Small intestine (tissue), 7 donors: ENCODE measurements around the gene FBXO38. TPM values are rescaled to one million over a fixed set of nuclear protein-coding genes. Genes with fewer than 3 reads are reported as not detected.
A peak's percentile ranks its signal among the peaks of the same experiment; 100 is the strongest.

Experiments used
- DNase-seq, 2 donors: peaks; one replicate each; pipeline versions ENCODE4 v3.0.0 to v3.0.0-alpha.2; 2013
- FAIRE-seq: peaks from 2 replicates; lab custom pipeline; 2012; peaks lifted over from hg19 to GRCh38; lab: Jason Lieb, UNC
- H3K27ac ChIP-seq, 3 donors: one replicate each; pipeline ENCODE4 v1.5.1; 2013; ENCODE audit warnings: low read length in 2 of 3, mild to moderate bottlenecking in 2 of 3, control low read depth in 1 of 3, inconsistent platforms in 1 of 3, low read depth in 1 of 3, moderate library complexity in 1 of 3
- H3K27me3 ChIP-seq, 3 donors: one replicate each; pipeline ENCODE4 v1.6.1; 2013; ENCODE audit warnings: low read length in 3 of 3, inconsistent platforms in 1 of 3; ENCODE audit not compliant: control insufficient read depth in 3 of 3, insufficient read depth in 3 of 3
- H3K36me3 ChIP-seq, 3 donors: one replicate each; pipeline ENCODE4 v1.6.1; 2013; ENCODE audit warnings: low read length in 3 of 3, inconsistent platforms in 1 of 3, low read depth in 1 of 3, mild to moderate bottlenecking in 1 of 3, moderate library complexity in 1 of 3; ENCODE audit not compliant: control insufficient read depth in 3 of 3, insufficient read depth in 2 of 3
- H3K4me1 ChIP-seq, 3 donors: one replicate each; pipeline ENCODE4 v1.6.1; 2013; ENCODE audit warnings: low read length in 2 of 3, inconsistent platforms in 1 of 3, low read depth in 1 of 3, mild to moderate bottlenecking in 1 of 3, moderate library complexity in 1 of 3; ENCODE audit not compliant: control insufficient read depth in 3 of 3, insufficient read depth in 2 of 3
- H3K4me3 ChIP-seq, 3 donors: one replicate each; pipeline ENCODE4 v1.5.1; 2013; ENCODE audit warnings: low read length in 3 of 3, control low read depth in 1 of 3, inconsistent platforms in 1 of 3, low read depth in 1 of 3, mild to moderate bottlenecking in 1 of 3, moderate library complexity in 1 of 3
- H3K9me3 ChIP-seq, 2 donors: one replicate each; pipeline ENCODE4 v1.6.1; 2013; ENCODE audit warnings: low read depth in 1 of 2, low read length in 1 of 2; ENCODE audit not compliant: control insufficient read depth in 2 of 2, insufficient read depth in 1 of 2
- WGBS, 3 donors: extraction: QIAGEN DNeasy Blood & Tissue Kit; methylation state at CpG; one replicate each; pipeline ENCODE4 v1.1.7; 2013; 5-methylcytosine and 5-hydroxymethylcytosine counted together
- polyA plus RNA-seq, 4 donors: library from polyadenylated mRNA; stranded (reverse) in 3 of 4; unstranded in 1 of 4; fragments of 200-250 nt in 3 of 4; fragments of 120-200 nt in 1 of 4; gene quantifications; one replicate each; pipeline versions ENCODE4 v1.2.1 to v1.2.3, GENCODE V29; 2013
- donor health status: healthy with polysubstance abuse.
- donor health status: control.
- donor health status: control.
- donor health status: Bipolar disorder and iron deficiency.
- donor health status: healthy.

The FBXO38 gene
- polyA plus RNA-seq, 4 donors, result 13.5 to 38.8 (median 15.2) TPM

DNA sequence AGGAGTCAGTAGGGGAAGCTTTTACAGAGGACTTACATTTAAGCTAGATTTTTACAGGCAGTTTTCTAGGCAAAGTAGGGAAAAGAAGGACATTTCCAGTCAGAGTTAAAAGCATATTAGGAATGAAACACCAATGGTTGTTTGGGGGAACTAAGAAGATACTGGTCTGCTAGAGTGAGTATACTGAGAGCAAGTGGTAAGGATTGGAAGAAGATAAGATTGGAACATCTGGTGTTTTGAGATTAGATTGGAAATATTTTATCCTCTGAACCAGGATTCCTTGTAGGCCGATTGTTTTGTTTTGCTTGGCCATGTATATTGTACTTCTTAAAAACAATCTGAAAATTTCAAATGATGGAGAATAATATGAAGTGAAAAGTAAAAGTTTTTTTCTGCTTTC is 7.7 kb downstream of the FBXO38 start:
- Histone ChIP-seq H3K36me3 (peaks cover 0 to 6% (median 3%) of the 10 kb centered on the region in 3 donors), H3K9me3 (no peaks in the 10 kb centered on the region), H3K27ac (no peak overlapping the region), H3K4me3 (no peak overlapping the region), H3K4me1 (peaks cover 4 to 9% (median 7%) of the 10 kb centered on the region in 3 donors), H3K27me3 (no peaks in the 10 kb centered on the region)
- WGBS, 3 donors, result 43 to 62% (median 44%) methylated on average over 1 of the region's 1 CpG
- DNase-seq (no peak), FAIRE-seq (no peak)

DNA sequence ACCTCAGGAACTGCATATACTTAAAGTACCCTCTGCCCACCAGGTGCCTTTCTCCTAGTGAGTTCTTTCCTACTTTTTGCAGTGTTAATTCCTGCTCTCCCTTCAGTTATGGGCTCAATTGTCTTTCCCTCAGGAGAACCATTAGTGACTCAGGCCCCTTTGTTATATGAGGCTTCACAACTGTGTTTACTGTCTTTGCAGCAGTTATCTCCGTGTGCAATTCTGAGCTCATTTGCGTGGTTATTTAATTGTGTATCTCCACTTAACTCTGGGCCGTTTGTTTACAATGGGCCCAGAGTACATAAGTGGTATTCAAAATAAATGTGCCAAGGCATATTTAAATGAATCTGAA is 9.6 kb downstream of the FBXO38 start:
- peaks cover 0 to 7% (median 3%) of the 10 kb centered on the region in 3 donors for H3K36me3 ChIP-seq
- 25 to 48% (median 31%) methylated on average over 3 of the region's 3 CpGs for WGBS, 3 donors
- H3K27ac ChIP-seq, result no peak overlapping the region
- no peak for FAIRE-seq
- no peaks in the 10 kb centered on the region for H3K9me3 ChIP-seq
- DNase-seq, result peak in 1 of 2 donors; percentile 24
- no peak overlapping the region for H3K4me3 ChIP-seq
- H3K27me3 ChIP-seq, result no peaks in the 10 kb centered on the region
- peaks cover 4 to 14% (median 9%) of the 10 kb centered on the region in 3 donors for H3K4me1 ChIP-seq

- DNase-seq (peak in 1 of 2 donors; percentile 28), FAIRE-seq (no peak)
- peaks cover 4 to 21% (median 11%) of the 10 kb centered on the region in 3 donors for H3K4me1 ChIP-seq
- H3K4me3 ChIP-seq, result no peak overlapping the region
- WGBS, 3 donors, result 7 to 47% (median 31%) methylated on average over 3 of the region's 3 CpGs
- H3K27ac ChIP-seq, result no peak overlapping the region
- peaks cover 0 to 7% (median 6%) of the 10 kb centered on the region in 3 donors for H3K36me3 ChIP-seq
- no peaks in the 10 kb centered on the region for H3K27me3 ChIP-seq
- H3K9me3 ChIP-seq, result no peaks in the 10 kb centered on the region
Observed at GRCh38 chr5:148394587-148395019, 10.8 kb downstream of the FBXO38 start.

DNA sequence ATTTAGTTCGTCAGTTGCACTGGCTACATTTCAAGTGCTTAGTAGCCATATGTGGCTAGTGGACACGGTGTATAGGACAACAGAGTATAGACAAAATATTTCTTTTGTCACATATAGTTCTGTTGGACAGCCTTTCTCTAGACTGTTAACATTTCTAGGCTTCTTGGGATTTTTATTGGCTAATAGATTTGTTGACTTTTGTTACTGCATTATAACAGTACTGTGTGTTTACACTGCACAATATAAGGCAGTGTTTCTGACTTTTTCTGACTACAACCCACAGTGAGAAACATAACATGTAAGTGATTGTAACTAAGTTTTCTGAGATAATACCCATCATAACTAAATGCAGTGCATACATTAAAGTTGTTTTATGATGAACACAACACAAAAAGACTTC is 11.3 kb downstream of the FBXO38 start:
- Histone ChIP-seq H3K27ac (no peak overlapping the region), H3K4me1 (peaks cover 4 to 21% (median 11%) of the 10 kb centered on the region in 3 donors), H3K9me3 (no peaks in the 10 kb centered on the region), H3K27me3 (no peaks in the 10 kb centered on the region), H3K4me3 (no peak overlapping the region), H3K36me3 (peaks cover 4 to 8% (median 4%) of the 10 kb centered on the region in 3 donors)
- FAIRE-seq, result no peak
- DNase-seq, result no peak
- 67 to 81% (median 70%) methylated on average over 2 of the region's 2 CpGs for WGBS, 3 donors

DNA sequence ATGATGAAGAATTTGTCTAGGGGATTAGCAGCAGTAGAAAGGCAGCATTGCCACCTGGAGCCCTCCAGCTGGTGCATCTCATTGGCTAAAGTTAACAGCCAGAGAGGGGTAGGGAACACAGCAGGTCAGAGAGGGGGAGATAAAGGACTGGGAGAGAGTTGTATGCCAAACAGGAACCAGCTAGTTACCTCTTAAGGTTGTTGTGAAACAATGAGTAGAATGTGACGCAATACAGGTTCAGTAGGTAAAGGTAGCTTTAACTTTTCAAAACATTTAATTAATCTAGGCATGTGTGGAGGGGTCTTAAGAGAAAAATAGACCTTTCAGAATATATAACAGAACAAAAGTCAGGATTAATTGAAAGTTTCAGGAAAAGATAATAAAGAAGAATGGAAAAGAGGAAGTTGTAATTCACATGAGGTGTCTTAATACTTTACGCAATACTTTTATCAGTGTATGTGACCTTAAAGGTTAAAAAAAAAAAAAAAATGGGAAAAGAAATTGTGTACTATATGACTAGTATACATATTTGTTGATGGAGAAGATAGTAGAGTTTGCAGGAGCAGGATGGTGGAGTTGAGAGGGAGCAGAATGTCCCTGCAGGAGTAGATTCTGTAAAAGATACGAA is 14.3 kb downstream of the FBXO38 start:
- Histone ChIP-seq H3K27ac (peak overlapping the region in 2 of 3 donors; percentile 64 to 65), H3K9me3 (no peaks in the 10 kb centered on the region), H3K4me3 (no peak overlapping the region), H3K4me1 (peaks cover 0 to 21% (median 5%) of the 10 kb centered on the region in 3 donors), H3K27me3 (no peaks in the 10 kb centered on the region), H3K36me3 (peaks cover 4 to 13% (median 6%) of the 10 kb centered on the region in 3 donors)
- FAIRE-seq, result peak; percentile 19
- 45 to 76% (median 58%) methylated on average over 3 of the region's 3 CpGs for WGBS, 3 donors
- DNase-seq, result peak; percentile 48 to 75

- WGBS, 3 donors, result 62 to 74% (median 62%) methylated on average over 5 of the region's 5 CpGs
- peak; percentile 19 for FAIRE-seq
- DNase-seq, result peak in 1 of 2 donors; percentile 60
- Histone ChIP-seq H3K36me3 (peaks cover 4 to 14% (median 6%) of the 10 kb centered on the region in 3 donors), H3K4me3 (no peak overlapping the region), H3K4me1 (peaks cover 0 to 18% (median 3%) of the 10 kb centered on the region in 3 donors), H3K27me3 (no peaks in the 10 kb centered on the region), H3K27ac (peak overlapping the region in 1 of 3 donors; percentile 4), H3K9me3 (no peaks in the 10 kb centered on the region)
Observed at GRCh38 chr5:148398698-148399121, 15.0 kb downstream of the FBXO38 start.

DNA sequence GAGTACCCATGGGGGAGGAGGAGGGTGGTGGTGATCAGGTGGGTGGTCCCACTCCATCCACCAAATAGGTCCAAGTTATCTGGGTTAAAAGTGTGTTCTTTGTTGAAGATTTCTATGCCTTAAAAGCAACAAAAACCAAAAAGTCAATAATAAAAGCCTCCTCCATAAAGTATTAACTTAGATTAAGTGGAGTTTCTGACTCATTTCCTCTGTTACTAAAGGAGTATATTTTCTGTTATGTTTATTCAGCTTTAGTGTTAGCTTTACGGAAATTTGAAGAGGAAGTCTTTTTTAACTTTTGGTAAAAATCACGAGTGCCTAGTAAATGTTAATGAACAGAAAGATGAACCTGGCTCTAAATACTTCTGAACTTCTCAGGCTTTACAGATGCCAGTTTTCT is 17.8 kb downstream of the FBXO38 start:
- H3K4me3 ChIP-seq, result no peak overlapping the region
- H3K36me3 ChIP-seq, result peaks cover 4 to 13% (median 7%) of the 10 kb centered on the region in 3 donors
- peaks cover 0 to 14% (median 3%) of the 10 kb centered on the region in 3 donors for H3K4me1 ChIP-seq
- H3K27me3 ChIP-seq, result no peaks in the 10 kb centered on the region
- DNase-seq, result no peak
- 55 to 83% (median 66%) methylated on average over 2 of the region's 2 CpGs for WGBS, 3 donors
- H3K27ac ChIP-seq, result peak overlapping the region in 1 of 3 donors; percentile 78
- FAIRE-seq, result no peak
- no peaks in the 10 kb centered on the region for H3K9me3 ChIP-seq

DNA sequence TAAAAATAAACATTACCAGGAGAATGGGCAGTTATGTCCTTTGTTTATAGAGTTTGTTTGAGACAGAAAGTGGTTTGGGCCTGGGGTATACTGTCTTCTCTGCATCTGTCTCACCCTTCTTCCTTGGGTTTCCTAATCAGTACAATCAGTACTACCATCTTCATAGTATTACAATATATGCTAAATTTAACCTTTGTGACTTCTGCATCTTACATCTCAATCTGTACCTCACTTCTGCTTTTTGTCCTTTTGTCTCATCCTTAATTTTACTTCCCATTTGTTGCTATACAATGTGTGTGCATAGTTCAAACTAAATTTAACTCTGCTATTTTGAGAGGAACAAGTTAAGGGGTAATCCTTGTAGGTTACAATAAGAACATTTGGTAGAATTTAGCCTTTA is 19.6 kb downstream of the FBXO38 start:
- FAIRE-seq (no peak), DNase-seq (no peak)
- Histone ChIP-seq H3K36me3 (peaks cover 4 to 18% (median 8%) of the 10 kb centered on the region in 3 donors), H3K9me3 (no peaks in the 10 kb centered on the region), H3K4me1 (peaks cover 0 to 7% (median 3%) of the 10 kb centered on the region in 3 donors), H3K27me3 (no peaks in the 10 kb centered on the region), H3K27ac (no peak overlapping the region), H3K4me3 (no peak overlapping the region)
